ENCODE results near the gene RPL29.

DNA sequence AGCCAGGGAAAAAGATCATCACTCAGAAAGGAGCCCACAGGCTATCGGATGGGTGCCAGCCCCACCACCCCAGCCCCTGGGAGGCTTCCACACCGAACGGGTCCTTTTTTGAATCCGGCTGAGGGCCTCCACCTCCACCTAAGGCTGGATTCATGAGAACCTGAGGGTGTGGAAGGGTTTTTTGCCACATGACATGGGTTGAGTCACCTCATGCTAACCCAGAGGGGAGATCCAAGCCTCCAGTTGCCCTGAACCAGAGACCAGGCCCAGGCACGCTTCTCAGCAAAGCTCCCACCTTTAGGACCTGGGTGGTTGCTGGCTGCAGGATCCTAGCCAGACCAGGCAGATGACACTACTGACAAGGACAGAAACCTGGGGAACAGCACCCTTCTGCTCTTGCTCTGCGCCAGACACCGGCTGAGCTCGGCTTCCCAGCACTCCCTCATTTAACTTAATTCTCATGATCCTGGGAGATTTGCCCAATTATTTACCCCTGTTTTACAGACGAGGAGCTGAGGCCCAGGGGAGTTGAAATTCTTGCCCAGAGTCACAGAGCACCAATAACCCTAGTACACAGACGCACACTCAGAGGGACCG, 35.1 kb upstream of the RPL29 start:
- TF ChIP-seq, protein P1, sequence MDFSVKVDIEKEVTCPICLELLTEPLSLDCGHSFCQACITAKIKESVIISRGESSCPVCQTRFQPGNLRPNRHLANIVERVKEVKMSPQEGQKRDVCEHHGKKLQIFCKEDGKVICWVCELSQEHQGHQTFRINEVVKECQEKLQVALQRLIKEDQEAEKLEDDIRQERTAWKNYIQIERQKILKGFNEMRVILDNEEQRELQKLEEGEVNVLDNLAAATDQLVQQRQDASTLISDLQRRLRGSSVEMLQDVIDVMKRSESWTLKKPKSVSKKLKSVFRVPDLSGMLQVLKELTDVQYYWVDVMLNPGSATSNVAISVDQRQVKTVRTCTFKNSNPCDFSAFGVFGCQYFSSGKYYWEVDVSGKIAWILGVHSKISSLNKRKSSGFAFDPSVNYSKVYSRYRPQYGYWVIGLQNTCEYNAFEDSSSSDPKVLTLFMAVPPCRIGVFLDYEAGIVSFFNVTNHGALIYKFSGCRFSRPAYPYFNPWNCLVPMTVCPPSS (IDR thresholded peaks at IDR 0.05): no peak
- TF ChIP-seq SIN3A (IDR thresholded peaks at IDR 0.05; ENCODE audit: borderline replicate concordance, low read depth, low read length) (no peak), THAP9 (CRISPR knock-in tag; IDR thresholded peaks at IDR 0.05; ENCODE audit: borderline replicate concordance) (no peak), TCF12 (IDR thresholded peaks at IDR 0.05) (no peak), TCF12 (CRISPR knock-in tag; IDR thresholded peaks at IDR 0.05) (no peak), RAD21 (CRISPR knock-in tag; IDR thresholded peaks at IDR 0.05) (no peak), MAZ (IDR thresholded peaks at IDR 0.05; ENCODE audit: borderline replicate concordance, low read depth, low read length) (no peak), MAZ (CRISPR knock-in tag; IDR thresholded peaks at IDR 0.05; ENCODE audit: low read depth) (no peak)

All from HepG2 (cell line).